Measurements from ENCODE around the gene TRAF7.
A peak's percentile ranks its signal among the peaks of the same experiment; 100 is the strongest.

The TRAF7 gene

DNA sequence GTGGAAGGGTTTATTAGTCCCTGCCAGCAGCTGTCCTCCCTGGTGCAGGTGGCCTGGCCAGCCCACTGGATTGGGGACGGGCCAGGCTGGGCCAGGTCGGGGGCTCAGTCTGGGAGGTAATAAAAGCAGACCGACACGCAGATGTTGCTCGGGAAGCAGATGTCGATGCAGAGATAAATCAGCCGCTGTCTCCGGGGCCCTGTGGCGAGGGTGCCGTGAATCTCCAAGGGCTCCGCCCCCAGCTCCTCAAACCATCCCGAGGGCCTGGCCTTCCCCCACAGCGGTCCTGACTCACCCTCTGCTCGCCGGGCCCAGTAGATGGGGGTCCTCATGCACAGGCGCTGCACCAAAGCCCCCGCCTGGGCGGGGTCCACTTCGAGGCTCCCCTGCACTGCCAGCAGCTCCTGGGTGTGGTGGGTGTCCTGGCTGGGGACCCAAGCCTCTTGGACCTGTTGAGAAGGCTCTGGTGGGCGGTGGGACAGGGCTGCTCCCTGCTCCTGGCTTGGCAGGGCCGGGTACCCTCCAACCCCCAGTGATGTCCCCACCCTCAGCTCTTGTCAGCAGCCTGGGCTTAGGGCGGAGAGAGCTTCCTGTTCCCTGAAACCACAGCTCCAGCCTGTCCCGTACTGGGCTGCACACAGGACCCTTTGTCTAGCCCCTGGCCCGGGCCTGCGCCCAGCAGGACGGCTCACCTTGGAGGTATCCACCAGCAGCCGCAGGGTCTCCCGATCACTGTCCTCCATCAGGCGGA is 53.9 kb downstream of the TRAF7 start:
- no peaks in the 10 kb centered on the region for H3K9me3 ChIP-seq (ENCODE audit: insufficient read depth, low read length, severe bottlenecking)
- peaks cover 68% of the 10 kb centered on the region for H3K36me3 ChIP-seq (ENCODE audit: insufficient read depth, low read length)
- ATAC-seq (ENCODE audit: insufficient read depth, low read depth) (no peak), DNase-seq (no peak)
- peaks cover 29% of the 10 kb centered on the region for H4K20me1 ChIP-seq (ENCODE audit: insufficient read depth, low read length)
- H2AFZ ChIP-seq (ENCODE audit: low read depth, low read length) = no peak overlapping the region
- no peaks in the 10 kb centered on the region for H3K27me3 ChIP-seq (ENCODE audit: insufficient read depth, low read length, poor library complexity)
- H3K4me3 ChIP-seq (ENCODE audit: low read depth in 1 of 2, low read length in 2 of 2) = no peak overlapping the region
- no peak overlapping the region for H3K4me2 ChIP-seq (ENCODE audit: insufficient read depth, low read length)
- H3K79me2 ChIP-seq (ENCODE audit: insufficient read depth, low read length) = peaks cover 60% of the 10 kb centered on the region
- TF ChIP-seq, protein P1, sequence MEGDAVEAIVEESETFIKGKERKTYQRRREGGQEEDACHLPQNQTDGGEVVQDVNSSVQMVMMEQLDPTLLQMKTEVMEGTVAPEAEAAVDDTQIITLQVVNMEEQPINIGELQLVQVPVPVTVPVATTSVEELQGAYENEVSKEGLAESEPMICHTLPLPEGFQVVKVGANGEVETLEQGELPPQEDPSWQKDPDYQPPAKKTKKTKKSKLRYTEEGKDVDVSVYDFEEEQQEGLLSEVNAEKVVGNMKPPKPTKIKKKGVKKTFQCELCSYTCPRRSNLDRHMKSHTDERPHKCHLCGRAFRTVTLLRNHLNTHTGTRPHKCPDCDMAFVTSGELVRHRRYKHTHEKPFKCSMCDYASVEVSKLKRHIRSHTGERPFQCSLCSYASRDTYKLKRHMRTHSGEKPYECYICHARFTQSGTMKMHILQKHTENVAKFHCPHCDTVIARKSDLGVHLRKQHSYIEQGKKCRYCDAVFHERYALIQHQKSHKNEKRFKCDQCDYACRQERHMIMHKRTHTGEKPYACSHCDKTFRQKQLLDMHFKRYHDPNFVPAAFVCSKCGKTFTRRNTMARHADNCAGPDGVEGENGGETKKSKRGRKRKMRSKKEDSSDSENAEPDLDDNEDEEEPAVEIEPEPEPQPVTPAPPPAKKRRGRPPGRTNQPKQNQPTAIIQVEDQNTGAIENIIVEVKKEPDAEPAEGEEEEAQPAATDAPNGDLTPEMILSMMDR (IDR thresholded peaks at IDR 0.05; ENCODE audit: borderline replicate concordance, extremely low read depth, low read length, poor library complexity, severe bottlenecking) = no peak
- no peak for TF ChIP-seq EZH2 (IDR thresholded peaks at IDR 0.05; ENCODE audit: borderline replicate concordance, low read depth, low read length, severe bottlenecking)
- H3K27ac ChIP-seq (ENCODE audit: low read length) = no peak overlapping the region
- no peak overlapping the region for H3K9ac ChIP-seq (ENCODE audit: low read depth, low read length)
- H3K4me1 ChIP-seq (ENCODE audit: insufficient read depth, low read length) = peaks cover 53% of the 10 kb centered on the region

DNA sequence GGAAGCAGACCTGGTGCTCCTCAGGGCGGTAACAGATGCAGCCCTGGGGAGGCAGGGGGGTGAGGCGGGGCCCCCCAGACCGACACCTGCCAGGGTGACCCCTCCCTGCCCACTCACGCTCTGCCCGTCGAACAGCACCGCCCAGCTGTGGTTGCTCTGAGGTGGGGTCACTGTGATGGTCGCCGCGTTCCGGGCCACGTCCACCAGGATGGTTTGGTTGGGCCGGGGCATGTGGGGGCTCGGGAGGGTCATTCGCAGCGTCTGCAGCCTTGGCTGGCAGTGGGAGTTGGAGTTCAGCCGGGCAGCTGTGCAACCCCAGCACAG is 54.4 kb downstream of the TRAF7 start:
- Histone ChIP-seq H2AFZ (ENCODE audit: low read depth, low read length) (no peak overlapping the region), H3K4me1 (ENCODE audit: insufficient read depth, low read length) (peaks cover 48% of the 10 kb centered on the region), H3K36me3 (ENCODE audit: insufficient read depth, low read length) (peaks cover 68% of the 10 kb centered on the region), H3K4me3 (ENCODE audit: low read depth in 1 of 2, low read length in 2 of 2) (no peak overlapping the region), H3K9ac (ENCODE audit: low read depth, low read length) (no peak overlapping the region), H3K4me2 (ENCODE audit: insufficient read depth, low read length) (no peak overlapping the region), H3K27ac (ENCODE audit: low read length) (no peak overlapping the region), H4K20me1 (ENCODE audit: insufficient read depth, low read length) (peaks cover 29% of the 10 kb centered on the region), H3K9me3 (ENCODE audit: insufficient read depth, low read length, severe bottlenecking) (no peaks in the 10 kb centered on the region), H3K79me2 (ENCODE audit: insufficient read depth, low read length) (peaks cover 59% of the 10 kb centered on the region), H3K27me3 (ENCODE audit: insufficient read depth, low read length, poor library complexity) (no peaks in the 10 kb centered on the region)
- ATAC-seq (ENCODE audit: insufficient read depth, low read depth) (no peak), DNase-seq (no peak)
- TF ChIP-seq, protein P1 (IDR thresholded peaks at IDR 0.05; ENCODE audit: borderline replicate concordance, extremely low read depth, low read length, poor library complexity, severe bottlenecking) = no peak
- no peak for TF ChIP-seq EZH2 (IDR thresholded peaks at IDR 0.05; ENCODE audit: borderline replicate concordance, low read depth, low read length, severe bottlenecking)

DNA sequence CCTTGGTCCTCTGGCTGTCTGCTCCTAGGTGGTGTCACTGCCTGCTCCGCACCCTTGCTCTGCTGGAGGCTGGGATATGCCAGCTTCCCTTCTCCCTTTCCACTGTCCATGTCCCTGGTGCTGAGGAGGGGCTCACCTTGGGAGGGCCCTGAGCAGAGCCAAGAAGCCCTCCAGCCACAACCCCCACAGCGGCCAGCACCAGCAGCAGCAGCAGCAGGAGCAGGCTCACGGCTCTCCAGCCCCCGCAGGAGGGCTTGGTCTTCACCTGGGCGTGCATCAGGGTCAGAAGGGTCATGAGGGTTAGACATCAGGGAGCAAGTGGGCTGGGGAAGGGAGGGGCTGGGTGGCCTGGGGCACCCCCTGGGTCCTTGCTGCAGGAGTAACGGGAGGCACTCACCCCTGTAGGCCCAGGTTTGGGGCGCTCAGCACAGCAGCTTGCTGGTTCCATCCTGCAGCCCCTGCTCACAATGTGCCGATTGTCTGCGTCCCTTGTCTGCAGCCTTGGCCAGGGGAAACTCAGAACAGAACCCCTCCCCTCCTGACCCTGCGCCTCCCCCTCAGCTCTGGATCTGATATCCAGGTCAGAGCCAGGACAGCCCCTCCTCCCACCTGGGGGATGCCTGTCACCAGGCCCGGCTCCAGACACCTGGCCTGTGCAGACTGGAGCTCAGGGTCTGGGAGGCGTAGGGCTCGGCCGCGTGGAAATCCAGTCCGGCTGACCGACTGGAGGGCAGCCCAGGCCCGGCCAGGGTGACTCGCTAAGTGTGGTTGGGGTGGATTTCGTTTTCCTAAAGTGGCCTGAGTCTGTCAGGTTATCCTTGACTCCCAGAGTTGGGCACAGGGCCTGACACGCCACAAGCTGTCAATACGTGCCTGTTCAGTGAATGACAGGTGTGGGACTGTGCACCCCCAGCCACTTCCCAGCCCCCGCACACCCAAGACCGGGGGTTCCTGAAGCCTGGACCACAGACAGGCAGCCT is 55.1 kb downstream of the TRAF7 start, which contains the start of gene BRICD5:
Gene BRICD5, minus strand, starts transcription at position 478 of the 980 bp plus-strand sequence. Its CDS starts 30 bp downstream, at position 448.
- Histone ChIP-seq H3K36me3 (ENCODE audit: insufficient read depth, low read length) (peaks cover 71% of the 10 kb centered on the region), H3K4me3 (ENCODE audit: low read depth in 1 of 2, low read length in 2 of 2) (no peak within 1 kb of the TSS), H3K4me1 (ENCODE audit: insufficient read depth, low read length) (peaks cover 50% of the 10 kb centered on the region), H3K4me2 (ENCODE audit: insufficient read depth, low read length) (0 out of 2 replicates have a peak within 1 kb of the TSS, but pooled peaks have one; percentile 99), H3K27ac (ENCODE audit: low read length) (no peak within 1 kb of the TSS), H3K27me3 (ENCODE audit: insufficient read depth, low read length, poor library complexity) (no peaks in the 10 kb centered on the region), H3K79me2 (ENCODE audit: insufficient read depth, low read length) (peaks cover 62% of the 10 kb centered on the region), H4K20me1 (ENCODE audit: insufficient read depth, low read length) (peaks cover 29% of the 10 kb centered on the region), H3K9me3 (ENCODE audit: insufficient read depth, low read length, severe bottlenecking) (no peaks in the 10 kb centered on the region), H2AFZ (ENCODE audit: low read depth, low read length) (no peak within 1 kb of the TSS), H3K9ac (ENCODE audit: low read depth, low read length) (no peak within 1 kb of the TSS)
- DNase-seq (no peak), ATAC-seq (ENCODE audit: insufficient read depth, low read depth) (no peak)
- no peak for TF ChIP-seq EZH2 (IDR thresholded peaks at IDR 0.05; ENCODE audit: borderline replicate concordance, low read depth, low read length, severe bottlenecking)
- TF ChIP-seq, protein P1 (IDR thresholded peaks at IDR 0.05; ENCODE audit: borderline replicate concordance, extremely low read depth, low read length, poor library complexity, severe bottlenecking) = no peak

All from DND-41 (cell line).